ENCODE measurements around the gene ZWILCH.
"Not testable (repeated sequence)": the region's sequence is repeated elsewhere in the genome, so short reads cannot be mapped to it uniquely, and the experiment has no call there.

- TF ChIP-seq POLR2A (IDR thresholded peaks at IDR 0.05; ENCODE audit: low read depth, low read length); POLR2AphosphoS5 (IDR thresholded peaks at IDR 0.05; ENCODE audit: insufficient read depth, low read depth, low read length); CTCF (IDR thresholded peaks at IDR 0.05; ENCODE audit: extremely low read depth in 1 of 2, insufficient read depth in 1 of 2, low read depth in 1 of 2, low read length in 2 of 2); EZH2 (IDR thresholded peaks at IDR 0.05; ENCODE audit: borderline replicate concordance, low read depth, low read length, severe bottlenecking); MYC (IDR thresholded peaks at IDR 0.05; ENCODE audit: low read depth, low read length); GATA2 (IDR thresholded peaks at IDR 0.05; ENCODE audit: insufficient read depth, insufficient read length, low read depth, low read length); MAX (IDR thresholded peaks at IDR 0.05; ENCODE audit: insufficient read depth, insufficient read length); FOS (IDR thresholded peaks at IDR 0.05; ENCODE audit: borderline replicate concordance, insufficient read depth, low read length): not testable (repeated sequence)
These were observed 39.8 kb upstream of the ZWILCH start for GRCh38 chr15:66465294-66465693.

Measured in endothelial cell of umbilical vein (primary cell).